ENCODE data around the gene SALL1.

SALL1 gene

DNA sequence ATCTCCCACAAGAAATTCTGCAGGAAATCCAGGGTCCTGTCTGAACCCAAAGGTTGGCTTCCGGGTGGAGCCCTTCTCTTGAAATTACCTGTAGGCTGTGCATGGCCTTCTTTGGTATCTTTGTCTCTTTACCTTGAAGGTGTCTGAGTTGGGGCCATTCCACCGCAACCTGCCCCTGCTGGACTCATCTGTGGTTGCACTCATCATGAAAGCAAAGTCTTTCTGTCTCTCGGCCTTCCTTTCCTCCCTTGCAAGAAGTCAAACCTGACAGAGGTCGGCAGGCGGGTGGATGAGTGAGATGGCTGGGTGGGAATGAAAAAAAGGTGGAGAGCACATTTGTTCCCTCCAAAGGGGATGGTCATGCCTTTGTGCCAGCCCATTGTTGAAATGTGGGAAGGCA, 25.1 kb downstream of the SALL1 start:
- no peaks in the 10 kb centered on the region for H3K27me3 ChIP-seq (ENCODE audit: control insufficient read depth, low read length)
- H3K4me3 ChIP-seq (ENCODE audit: low read length), result no peak overlapping the region
- no peak overlapping the region for H3K4me2 ChIP-seq (ENCODE audit: low read length)
- no peak overlapping the region for H3K27ac ChIP-seq (ENCODE audit: low read depth, low read length)
- H3F3A ChIP-seq (ENCODE audit: control insufficient read depth, insufficient read depth), result no peaks in the 10 kb centered on the region
- no peaks in the 10 kb centered on the region for H3K9me2 ChIP-seq (replicated peaks; ENCODE audit: control insufficient read depth, low read length)
- TF ChIP-seq, protein P1, sequence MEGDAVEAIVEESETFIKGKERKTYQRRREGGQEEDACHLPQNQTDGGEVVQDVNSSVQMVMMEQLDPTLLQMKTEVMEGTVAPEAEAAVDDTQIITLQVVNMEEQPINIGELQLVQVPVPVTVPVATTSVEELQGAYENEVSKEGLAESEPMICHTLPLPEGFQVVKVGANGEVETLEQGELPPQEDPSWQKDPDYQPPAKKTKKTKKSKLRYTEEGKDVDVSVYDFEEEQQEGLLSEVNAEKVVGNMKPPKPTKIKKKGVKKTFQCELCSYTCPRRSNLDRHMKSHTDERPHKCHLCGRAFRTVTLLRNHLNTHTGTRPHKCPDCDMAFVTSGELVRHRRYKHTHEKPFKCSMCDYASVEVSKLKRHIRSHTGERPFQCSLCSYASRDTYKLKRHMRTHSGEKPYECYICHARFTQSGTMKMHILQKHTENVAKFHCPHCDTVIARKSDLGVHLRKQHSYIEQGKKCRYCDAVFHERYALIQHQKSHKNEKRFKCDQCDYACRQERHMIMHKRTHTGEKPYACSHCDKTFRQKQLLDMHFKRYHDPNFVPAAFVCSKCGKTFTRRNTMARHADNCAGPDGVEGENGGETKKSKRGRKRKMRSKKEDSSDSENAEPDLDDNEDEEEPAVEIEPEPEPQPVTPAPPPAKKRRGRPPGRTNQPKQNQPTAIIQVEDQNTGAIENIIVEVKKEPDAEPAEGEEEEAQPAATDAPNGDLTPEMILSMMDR (IDR thresholded peaks at IDR 0.05; ENCODE audit: low read depth, low read length, poor library complexity, severe bottlenecking), result no peak
- no peak for TF ChIP-seq EZH2phosphoT487 (IDR thresholded peaks at IDR 0.05; ENCODE audit: borderline replicate concordance, low read length)
- H3K9me3 ChIP-seq (ENCODE audit: control insufficient read depth, insufficient read depth, low read length), result no peaks in the 10 kb centered on the region
- no peaks in the 10 kb centered on the region for H3K79me2 ChIP-seq (ENCODE audit: control insufficient read depth, low read length)
- H3K36me3 ChIP-seq (ENCODE audit: control insufficient read depth, low read length), result no peaks in the 10 kb centered on the region
- no peaks in the 10 kb centered on the region for H3K4me1 ChIP-seq (ENCODE audit: control insufficient read depth, low read length)
- H4K20me1 ChIP-seq (ENCODE audit: control insufficient read depth, insufficient read depth, low read depth, low read length), result no peaks in the 10 kb centered on the region

DNA sequence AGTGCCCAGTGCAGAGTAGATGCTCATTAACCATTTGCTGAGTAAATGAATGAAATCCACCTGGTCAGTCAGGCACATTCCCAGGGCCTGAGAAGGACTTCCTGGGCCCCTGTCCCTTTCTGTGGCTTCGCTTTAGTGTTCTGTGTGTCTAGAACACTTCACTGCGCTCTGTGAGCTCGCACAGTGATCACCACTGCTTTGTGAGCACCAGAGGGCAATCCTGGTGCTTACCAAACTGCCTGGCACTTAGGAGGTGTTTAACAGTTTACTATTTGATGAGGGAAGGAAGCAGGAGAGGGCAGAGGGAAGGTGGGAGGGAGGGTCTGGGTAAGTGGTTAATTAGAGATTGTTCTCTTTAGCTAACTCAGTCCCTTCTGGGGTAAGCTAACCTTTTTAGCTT, 26.2 kb downstream of the SALL1 start:
- Histone ChIP-seq H3K27me3 (ENCODE audit: control insufficient read depth, low read length) (no peaks in the 10 kb centered on the region), H3K4me2 (ENCODE audit: low read length) (no peak overlapping the region), H3K9me3 (ENCODE audit: control insufficient read depth, insufficient read depth, low read length) (no peaks in the 10 kb centered on the region), H3F3A (ENCODE audit: control insufficient read depth, insufficient read depth) (no peaks in the 10 kb centered on the region), H4K20me1 (ENCODE audit: control insufficient read depth, insufficient read depth, low read depth, low read length) (no peaks in the 10 kb centered on the region), H3K36me3 (ENCODE audit: control insufficient read depth, low read length) (no peaks in the 10 kb centered on the region), H3K4me3 (ENCODE audit: low read length) (no peak overlapping the region), H3K79me2 (ENCODE audit: control insufficient read depth, low read length) (no peaks in the 10 kb centered on the region), H3K27ac (ENCODE audit: low read depth, low read length) (no peak overlapping the region), H3K4me1 (ENCODE audit: control insufficient read depth, low read length) (no peaks in the 10 kb centered on the region), H3K9me2 (replicated peaks; ENCODE audit: control insufficient read depth, low read length) (no peaks in the 10 kb centered on the region)
- TF ChIP-seq EZH2phosphoT487 (IDR thresholded peaks at IDR 0.05; ENCODE audit: borderline replicate concordance, low read length), result no peak
- TF ChIP-seq, protein P1 (IDR thresholded peaks at IDR 0.05; ENCODE audit: low read depth, low read length, poor library complexity, severe bottlenecking), result no peak

DNA sequence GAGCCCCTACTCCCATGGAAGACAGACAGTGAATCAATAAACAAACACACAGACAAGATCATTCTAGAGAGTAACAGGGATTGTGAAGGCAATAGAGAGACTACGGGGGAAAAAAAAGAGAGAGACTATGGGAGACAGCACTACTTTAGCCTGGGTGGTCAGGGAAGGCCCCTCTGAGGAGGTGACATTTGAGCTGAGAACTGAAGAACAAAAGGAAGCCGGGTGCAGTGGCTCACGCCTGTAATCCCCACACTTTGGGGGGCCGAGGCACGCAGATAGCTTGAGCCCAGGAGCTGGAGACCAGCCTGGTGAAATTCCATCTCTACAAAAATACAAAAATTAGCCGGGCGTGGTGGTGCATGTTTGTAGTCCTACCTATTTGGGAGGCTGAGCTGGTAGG, 29.2 kb downstream of the SALL1 start:
- no peaks in the 10 kb centered on the region for H3K9me2 ChIP-seq (replicated peaks; ENCODE audit: control insufficient read depth, low read length)
- H3K9me3 ChIP-seq (ENCODE audit: control insufficient read depth, insufficient read depth, low read length), result no peaks in the 10 kb centered on the region
- no peaks in the 10 kb centered on the region for H4K20me1 ChIP-seq (ENCODE audit: control insufficient read depth, insufficient read depth, low read depth, low read length)
- no peaks in the 10 kb centered on the region for H3K79me2 ChIP-seq (ENCODE audit: control insufficient read depth, low read length)
- no peaks in the 10 kb centered on the region for H3F3A ChIP-seq (ENCODE audit: control insufficient read depth, insufficient read depth)
- TF ChIP-seq, protein P1 (IDR thresholded peaks at IDR 0.05; ENCODE audit: low read depth, low read length, poor library complexity, severe bottlenecking), result no peak
- TF ChIP-seq EZH2phosphoT487 (IDR thresholded peaks at IDR 0.05; ENCODE audit: borderline replicate concordance, low read length), result no peak
- H3K27ac ChIP-seq (ENCODE audit: low read depth, low read length), result no peak overlapping the region
- H3K36me3 ChIP-seq (ENCODE audit: control insufficient read depth, low read length), result no peaks in the 10 kb centered on the region
- H3K4me2 ChIP-seq (ENCODE audit: low read length), result no peak overlapping the region
- H3K4me3 ChIP-seq (ENCODE audit: low read length), result no peak overlapping the region
- H3K27me3 ChIP-seq (ENCODE audit: control insufficient read depth, low read length), result no peaks in the 10 kb centered on the region
- H3K4me1 ChIP-seq (ENCODE audit: control insufficient read depth, low read length), result no peaks in the 10 kb centered on the region
